GM21381 (cell line): ENCODE data around the gene GPR153.
"Not testable (repeated sequence)": the region's sequence is repeated elsewhere in the genome, so short reads cannot be mapped to it uniquely, and the experiment has no call there.

Experiments
- ATAC-seq: cut with Tn5 transposase; IDR thresholded peaks from one replicate; pipeline ENCODE4 v1.9.1; 2021; ENCODE audit warnings: mild to moderate bottlenecking, moderate library complexity; ENCODE audit not compliant: unreplicated experiment

Gene GPR153

DNA sequence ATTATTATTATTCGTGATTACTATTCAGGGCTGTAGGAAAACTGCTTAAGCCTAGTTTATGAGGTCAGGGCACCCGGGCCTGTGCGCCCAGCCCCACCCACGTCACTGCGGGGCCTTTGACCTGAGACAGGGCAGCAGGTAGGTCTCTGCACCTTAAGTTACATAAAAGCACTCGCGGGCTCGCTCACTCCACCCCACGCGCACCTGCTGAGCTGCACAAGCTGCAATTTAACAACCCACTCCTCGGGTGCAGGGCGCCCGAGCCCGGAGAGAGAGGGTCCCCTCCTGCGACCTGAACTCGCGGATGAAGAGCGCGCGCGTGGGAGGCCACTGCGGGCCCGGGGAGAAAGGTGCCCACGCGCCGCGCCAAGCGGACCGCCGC lies 25.6 kb downstream of the GPR153 start:
- peak; percentile 16 for ATAC-seq

- no peak for ATAC-seq
These were observed 26.2 kb downstream of the GPR153 start for GRCh38 chr1:6234502-6235295.

- ATAC-seq, result no peak
These were observed 27.5 kb downstream of the GPR153 start for GRCh38 chr1:6233376-6233775.

DNA sequence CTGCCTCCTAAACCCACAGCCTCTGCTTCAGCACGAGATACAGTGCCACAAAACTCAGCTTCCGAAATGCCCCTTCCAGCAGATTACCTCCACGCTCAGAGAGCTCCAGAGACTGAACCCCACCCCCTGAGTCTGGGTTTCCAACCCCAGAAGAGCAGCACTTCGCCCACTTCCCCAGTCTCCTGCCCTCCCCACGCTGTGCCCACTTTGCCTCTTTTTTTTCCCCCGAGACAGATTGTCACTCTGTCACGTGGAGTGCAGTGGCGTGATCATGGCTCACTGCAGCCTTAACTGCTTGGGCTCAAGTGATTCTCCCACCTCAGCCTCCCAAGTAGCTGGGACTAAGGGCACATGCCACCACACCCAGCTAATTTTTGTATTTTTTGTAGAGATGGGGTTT lies 35.2 kb downstream of the GPR153 start:
- no peak for ATAC-seq

DNA sequence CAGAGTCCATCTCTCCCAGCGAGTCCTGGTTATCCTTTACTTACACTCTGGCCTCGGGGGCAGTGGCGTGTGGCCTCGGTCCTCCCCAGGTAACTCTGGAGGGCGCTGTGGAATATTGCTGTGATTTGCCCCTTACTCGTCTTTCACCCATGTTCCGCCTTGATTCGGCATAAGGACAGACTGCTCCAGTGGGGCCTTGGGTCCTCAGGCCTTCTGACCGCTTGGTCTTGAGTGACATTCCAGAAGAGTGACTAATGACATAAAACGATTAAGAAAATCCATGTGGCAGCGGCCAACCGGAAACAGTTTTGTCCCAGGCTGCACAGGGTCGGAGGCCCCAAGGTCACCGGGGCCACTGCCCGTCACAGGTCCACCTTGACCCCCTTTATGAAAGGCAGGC lies 36.2 kb downstream of the GPR153 start:
- no peak for ATAC-seq

DNA sequence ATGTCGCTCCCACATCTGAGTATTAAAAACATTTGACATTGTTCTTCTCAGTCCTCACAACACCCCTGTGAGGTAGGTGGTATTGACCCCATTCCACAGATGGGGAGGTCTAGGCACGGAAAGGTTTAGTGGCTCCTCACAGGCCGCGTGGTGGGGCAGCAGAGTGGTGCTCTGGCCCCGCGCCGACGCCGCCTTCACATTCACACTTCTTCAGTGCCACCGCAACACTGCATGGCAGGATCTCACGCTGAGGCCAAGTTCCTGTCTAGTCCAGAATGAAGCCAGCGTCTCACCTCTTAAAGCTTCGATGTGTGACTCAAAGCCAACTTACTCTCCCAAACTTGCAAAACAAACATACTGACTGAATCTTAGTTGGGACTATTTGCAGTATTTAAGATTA lies 37.3 kb downstream of the GPR153 start:
- no peak for ATAC-seq

GRCh38 chr1:6222636-6223035 lies 38.3 kb downstream of the GPR153 start:
- no peak for ATAC-seq

DNA sequence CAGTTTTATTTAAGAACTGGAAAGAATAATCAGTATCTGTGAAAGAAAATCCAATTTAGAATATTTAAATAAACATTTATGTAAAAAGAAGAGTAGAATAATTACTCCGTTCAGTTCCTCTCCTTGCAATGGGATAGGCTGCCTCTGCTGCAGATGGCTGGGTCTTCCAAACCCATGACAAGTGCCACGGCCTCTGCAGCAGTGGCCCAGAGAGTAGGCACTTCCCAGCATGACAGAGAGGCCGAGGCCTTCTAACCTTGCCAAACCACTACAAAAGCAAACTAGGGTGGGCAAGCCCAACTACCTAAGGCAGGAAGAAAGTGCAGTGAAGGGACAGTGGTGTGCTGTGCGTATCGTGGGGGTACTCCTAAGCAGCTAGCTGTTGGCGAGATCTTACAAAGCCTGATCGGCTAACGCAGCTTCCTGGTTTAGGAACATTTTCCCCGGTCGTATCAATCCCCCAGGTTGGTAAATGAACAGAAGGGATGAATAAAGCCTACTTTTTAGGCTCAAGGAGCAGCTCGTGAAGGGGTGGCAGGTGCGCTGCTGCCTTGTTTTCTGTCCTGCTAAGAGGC lies 39.6 kb downstream of the GPR153 start:
- no peak for ATAC-seq

- no peak for ATAC-seq
These were observed 40.7 kb downstream of the GPR153 start for GRCh38 chr1:6220236-6220635.

DNA sequence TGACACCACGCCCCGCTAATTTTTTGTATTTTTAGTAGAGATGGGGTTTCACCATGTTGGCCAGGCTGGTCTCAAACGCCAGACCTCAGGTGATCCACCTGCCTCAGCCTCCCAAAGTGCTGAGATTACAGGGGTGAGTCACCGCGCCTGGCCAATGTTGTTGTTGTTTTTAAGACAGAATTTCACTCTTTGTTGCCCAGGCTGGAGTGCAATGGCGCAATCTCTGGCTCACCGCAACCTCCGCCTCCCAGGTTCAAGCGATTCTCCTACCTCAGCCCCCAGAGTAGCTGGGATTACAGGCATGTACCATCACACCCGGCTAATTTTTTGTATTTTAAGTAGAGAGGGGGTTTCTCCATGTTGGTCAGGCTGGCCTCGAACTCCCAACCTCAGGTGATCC lies 41.3 kb downstream of the GPR153 start:
- ATAC-seq, result not testable (repeated sequence)

- no peak for ATAC-seq
These were observed 42.3 kb downstream of the GPR153 start for GRCh38 chr1:6218375-6219164.

GRCh38 chr1:6212193-6212959 lies 48.5 kb downstream of the GPR153 start:
- no peak for ATAC-seq

- no peak for ATAC-seq
These were observed 49.2 kb downstream of the GPR153 start for GRCh38 chr1:6211731-6212130.

GRCh38 chr1:6210591-6211355 lies 50.1 kb downstream of the GPR153 start:
- no peak for ATAC-seq

DNA sequence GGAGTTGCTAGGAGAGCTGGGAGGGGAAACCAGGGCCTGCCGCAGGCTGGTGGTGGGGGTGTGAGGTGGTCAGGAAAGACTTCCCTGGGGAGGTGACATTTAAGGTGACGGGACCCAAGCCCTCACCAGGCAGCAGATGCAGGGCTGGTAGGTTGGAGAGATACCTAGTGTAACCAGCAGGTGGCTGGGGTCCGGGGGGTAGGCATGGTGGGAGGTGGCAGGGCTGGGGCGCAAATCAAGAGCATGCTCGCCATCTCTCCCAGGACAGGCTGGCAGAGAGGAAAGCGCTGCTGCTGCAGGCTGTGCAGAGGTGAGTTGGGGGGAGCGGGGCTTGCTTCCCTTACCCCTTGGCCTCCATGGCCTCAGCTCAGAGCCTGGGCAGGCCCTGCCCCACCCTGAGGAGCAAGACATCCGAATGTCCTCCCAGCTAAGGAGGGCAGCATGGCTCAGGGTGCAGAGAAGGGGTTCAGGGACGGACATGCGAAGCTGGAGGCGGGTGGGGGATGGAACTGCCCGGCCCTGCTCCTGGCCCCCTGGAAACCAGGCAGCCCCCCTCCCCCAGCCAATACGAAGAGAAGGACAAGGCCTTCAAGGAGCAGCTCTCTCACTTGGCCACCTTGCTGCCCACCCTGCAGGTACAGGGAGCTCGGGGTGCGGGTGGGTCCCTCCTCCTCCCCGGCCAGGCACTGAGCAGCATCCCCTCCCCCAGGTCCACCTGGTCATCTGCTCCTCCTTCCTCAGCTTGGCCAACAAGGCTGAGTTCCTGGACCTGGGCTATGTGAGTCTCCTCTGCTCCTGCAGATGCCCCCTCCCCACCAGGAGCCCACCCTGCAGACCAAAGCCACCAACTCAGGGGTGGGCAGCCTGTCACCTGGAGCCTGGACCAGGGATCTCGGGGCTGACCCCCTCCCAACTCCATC lies 51.0 kb downstream of the GPR153 start:
- no peak for ATAC-seq

- no peak for ATAC-seq
These were observed 51.9 kb downstream of the GPR153 start for GRCh38 chr1:6208723-6209660.

GRCh38 chr1:6207921-6208320 lies 53.0 kb downstream of the GPR153 start:
- no peak for ATAC-seq
